Smooth muscle cell (in vitro differentiated cells): ENCODE data around the gene KANK2. TPM values are rescaled to one million over a fixed set of nuclear protein-coding genes. Genes with fewer than 3 reads are reported as not detected.

ENCODE experiments used
- DNase-seq: peaks from one replicate; lab custom pipeline; 2025; ENCODE audit not compliant: unreplicated experiment; lab: John Stamatoyannopoulos, UW
- H2AFZ ChIP-seq: fragments of 200-600 bp; sonication (generic); 2 replicates; pipeline ENCODE4 v1.6.0; 2016; ENCODE audit warnings: antibody characterized with exemption, low read depth, mild to moderate bottlenecking
- H3F3A ChIP-seq: fragments of 200-600 bp; sonication (generic); 2 replicates; pipeline ENCODE4 v1.6.0; 2017; ENCODE audit warnings: antibody characterized with exemption, low read depth
- H3K27ac ChIP-seq: fragments of 200-600 bp; sonication (generic); 2 replicates; pipeline ENCODE4 v1.5.1; 2016; ENCODE audit warnings: low read depth, mild to moderate bottlenecking
- H3K27me3 ChIP-seq: fragments of 200-600 bp; sonication (generic); 2 replicates; pipeline ENCODE4 v1.6.1; 2016; ENCODE audit warnings: low read depth, mild to moderate bottlenecking
- H3K36me3 ChIP-seq: fragments of 200-600 bp; sonication (generic); 2 replicates; pipeline ENCODE4 v1.5.1; 2016; ENCODE audit warnings: low read depth
- H3K4me1 ChIP-seq: fragments of 200-600 bp; sonication (generic); 2 replicates; pipeline ENCODE4 v1.5.1; 2016; ENCODE audit warnings: low read depth
- H3K4me2 ChIP-seq: fragments of 200-600 bp; sonication (generic); 2 replicates; pipeline ENCODE4 v1.6.0; 2016; ENCODE audit warnings: mild to moderate bottlenecking
- H3K4me3 ChIP-seq: fragments of 200-600 bp; sonication (generic); 2 replicates; pipeline ENCODE4 v1.5.1; 2016; ENCODE audit warnings: mild to moderate bottlenecking
- H3K79me2 ChIP-seq: fragments of 200-600 bp; sonication (generic); 2 replicates; pipeline ENCODE4 v1.6.0; 2016; ENCODE audit warnings: low read depth, mild to moderate bottlenecking
- H3K9ac ChIP-seq: fragments of 200-600 bp; sonication (generic); 2 replicates; pipeline ENCODE4 v1.6.0; 2016; ENCODE audit warnings: low read depth
- H3K9me3 ChIP-seq: fragments of 200-600 bp; sonication (generic); replicated peaks from 2 replicates; pipeline ENCODE4 v1.5.1; 2016; ENCODE audit warnings: low read depth
- H4K20me1 ChIP-seq: fragments of 200-600 bp; sonication (generic); 2 replicates; pipeline ENCODE4 v1.6.0; 2016; ENCODE audit warnings: low read depth
- CTCF ChIP-seq: fragments of 200-600 bp; sonication (generic); IDR thresholded peaks from 2 replicates; pipeline ENCODE4 v1.5.1; 2017; ENCODE audit warnings: borderline replicate concordance, mild to moderate bottlenecking, antibody characterized with exemption; ENCODE audit not compliant: insufficient read depth, poor library complexity, severe bottlenecking
- WGBS: methylation state at CpG from one replicate; pipeline ENCODE4 v1.1.7; 2016; ENCODE audit warnings: low lambda C conversion rate; 5-methylcytosine and 5-hydroxymethylcytosine counted together
- polyA plus RNA-seq: library from polyadenylated mRNA; unstranded; fragments of >200 nt; fragmentation: Nextera tagmentation; extraction: Ambion mirVana; gene quantifications from 2 replicates; pipeline ENCODE4 v1.2.1, GENCODE V29; 2016
- total RNA-seq: library from RNA; depleted of rRNA; stranded (reverse); fragments of >200 nt; gene quantifications from 2 replicates; pipeline ENCODE4 v1.2.3, GENCODE V29; 2014

KANK2 gene
- total and polyA plus RNA-seq, 2 experiments from 2014 or later = 28.1 to 32.0 TPM

GRCh38 chr19:11210656-11210928 lies 13.2 kb upstream of the KANK2 start:
- no peak overlapping the region for H3K9ac ChIP-seq
- H3K27ac ChIP-seq = no peak overlapping the region
- H3K4me1 ChIP-seq = no peaks in the 10 kb centered on the region
- peaks cover 9% of the 10 kb centered on the region for H3F3A ChIP-seq
- H3K4me2 ChIP-seq = no peak overlapping the region
- H3K27me3 ChIP-seq = no peaks in the 10 kb centered on the region
- H3K9me3 ChIP-seq = no peaks in the 10 kb centered on the region
- no peak for TF ChIP-seq CTCF
- no CpG with 5 or more reads among the region's 1 CpG for WGBS
- H3K4me3 ChIP-seq = no peak overlapping the region
- H4K20me1 ChIP-seq = no peaks in the 10 kb centered on the region
- no peaks in the 10 kb centered on the region for H3K79me2 ChIP-seq
- no peak for DNase-seq
- H2AFZ ChIP-seq = no peak overlapping the region
- H3K36me3 ChIP-seq = no peaks in the 10 kb centered on the region

GRCh38 chr19:11209839-11210655 lies 12.7 kb upstream of the KANK2 start:
- H3K9me3 ChIP-seq = no peaks in the 10 kb centered on the region
- H3K4me2 ChIP-seq = no peak overlapping the region
- H3K9ac ChIP-seq = no peak overlapping the region
- H3F3A ChIP-seq = peaks cover 9% of the 10 kb centered on the region
- no peaks in the 10 kb centered on the region for H3K36me3 ChIP-seq
- no peak for DNase-seq
- no peaks in the 10 kb centered on the region for H4K20me1 ChIP-seq
- H3K27me3 ChIP-seq = no peaks in the 10 kb centered on the region
- H3K4me3 ChIP-seq = no peak overlapping the region
- no peak overlapping the region for H3K27ac ChIP-seq
- no peak overlapping the region for H2AFZ ChIP-seq
- H3K79me2 ChIP-seq = no peaks in the 10 kb centered on the region
- TF ChIP-seq CTCF = no peak
- H3K4me1 ChIP-seq = no peaks in the 10 kb centered on the region
- no CpG with 5 or more reads among the region's 2 CpGs for WGBS

- DNase-seq = no peak
- 90% methylated on average over 35 of the region's 38 CpGs for WGBS
- Histone ChIP-seq H3K9me3 (no peaks in the 10 kb centered on the region), H3K36me3 (no peaks in the 10 kb centered on the region), H2AFZ (no peak overlapping the region), H3K27ac (no peak overlapping the region), H3F3A (peaks cover 9% of the 10 kb centered on the region), H4K20me1 (no peaks in the 10 kb centered on the region), H3K4me1 (no peaks in the 10 kb centered on the region), H3K27me3 (no peaks in the 10 kb centered on the region), H3K4me3 (no peak overlapping the region), H3K9ac (no peak overlapping the region), H3K79me2 (no peaks in the 10 kb centered on the region), H3K4me2 (no peak overlapping the region)
- TF ChIP-seq CTCF = no peak
These were observed 11.5 kb upstream of the KANK2 start for GRCh38 chr19:11208561-11209471.
